WTC11 (cell line): Measurements from ENCODE around the gene SLC38A1.

ENCODE experiments used
- ATF1 ChIP-seq: sonication (generic); formaldehyde crosslinking; IDR thresholded peaks from 2 replicates; pipeline ENCODE4 v1.8.1; 2023; ENCODE audit warnings: mild to moderate bottlenecking, moderate library complexity, missing genetic modification reagents
- CREB1 ChIP-seq: sonication (generic); formaldehyde crosslinking; IDR thresholded peaks from 2 replicates; pipeline ENCODE4 v1.8.0; 2023; ENCODE audit warnings: mild to moderate bottlenecking, missing genetic modification reagents
- CREM ChIP-seq: sonication (generic); formaldehyde crosslinking; IDR thresholded peaks from 2 replicates; pipeline ENCODE4 v1.8.1; 2022; ENCODE audit warnings: mild to moderate bottlenecking, missing genetic modification reagents, moderate library complexity
- SMAD3 ChIP-seq: sonication (generic); formaldehyde crosslinking; IDR thresholded peaks from 2 replicates; pipeline ENCODE4 v1.8.0; 2022; ENCODE audit warnings: missing genetic modification reagents, mild to moderate bottlenecking, borderline replicate concordance
- SP1 ChIP-seq: sonication (generic); formaldehyde crosslinking; conservative IDR thresholded peaks from 2 replicates; pipeline ENCODE4 v1.8.1; 2022; ENCODE audit warnings: missing genetic modification reagents
- TCF7 ChIP-seq: sonication (generic); formaldehyde crosslinking; IDR thresholded peaks from 2 replicates; pipeline ENCODE4 v1.8.0; 2022; ENCODE audit warnings: mild to moderate bottlenecking, low read depth, missing genetic modification reagents, moderate library complexity
- TF ChIP-seq, protein P1 (sequence below): sonication (generic); formaldehyde crosslinking; IDR thresholded peaks from 2 replicates; pipeline ENCODE4 v1.8.0; 2022; ENCODE audit warnings: missing genetic modification reagents
- TF ChIP-seq, protein P2 (sequence below): fragments of 200-600 bp; IDR thresholded peaks from 2 replicates; pipeline ENCODE4 v1.8.0; 2022; ENCODE audit warnings: antibody characterized with exemption
- TF ChIP-seq, protein P3 (sequence below): sonication (generic); formaldehyde crosslinking; IDR thresholded peaks from 2 replicates; pipeline ENCODE4 v1.8.1; 2022; ENCODE audit warnings: low read depth, mild to moderate bottlenecking, moderate library complexity, missing genetic modification reagents, borderline replicate concordance
- TF ChIP-seq, protein P4 (sequence below): sonication (generic); formaldehyde crosslinking; IDR thresholded peaks from 2 replicates; pipeline ENCODE4 v1.8.0; 2022; ENCODE audit warnings: mild to moderate bottlenecking, missing genetic modification reagents
- TF ChIP-seq, protein P5 (sequence below): sonication (generic); formaldehyde crosslinking; IDR thresholded peaks from 2 replicates; pipeline ENCODE4 v1.8.0; 2022; ENCODE audit warnings: mild to moderate bottlenecking, missing genetic modification reagents
- TF ChIP-seq, protein P6 (sequence below): sonication (generic); formaldehyde crosslinking; conservative IDR thresholded peaks from 2 replicates; pipeline ENCODE4 v1.8.1; 2023; ENCODE audit warnings: mild to moderate bottlenecking, low read depth, missing genetic modification reagents, moderate library complexity

DNA sequence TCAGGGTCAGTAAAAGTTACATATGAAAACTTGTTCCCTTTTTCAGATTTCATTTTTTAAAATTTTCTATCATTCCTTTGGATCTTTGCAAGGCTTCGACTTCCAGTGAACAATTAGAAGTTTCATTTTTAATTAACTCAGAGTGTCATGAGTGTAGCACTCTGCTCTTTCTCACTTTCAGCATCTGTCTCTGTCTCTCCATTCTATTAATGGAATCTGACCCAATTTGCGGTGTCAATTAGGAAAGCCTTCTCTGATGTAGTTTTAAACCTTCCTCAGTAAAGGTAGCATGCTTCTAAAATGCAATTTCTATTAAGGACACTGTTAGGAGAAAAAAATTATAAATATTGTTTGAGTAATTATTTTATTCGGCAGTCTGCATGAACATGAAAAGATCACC is 68.3 kb downstream of the SLC38A1 start:
- TF ChIP-seq CREM (no peak), ATF1 (CRISPR knock-in tag) (no peak), SMAD3 (CRISPR knock-in tag) (no peak), TCF7 (CRISPR knock-in tag) (no peak), CREB1 (CRISPR knock-in tag) (no peak), SP1 (CRISPR knock-in tag) (no peak)
- TF ChIP-seq, protein P1, sequence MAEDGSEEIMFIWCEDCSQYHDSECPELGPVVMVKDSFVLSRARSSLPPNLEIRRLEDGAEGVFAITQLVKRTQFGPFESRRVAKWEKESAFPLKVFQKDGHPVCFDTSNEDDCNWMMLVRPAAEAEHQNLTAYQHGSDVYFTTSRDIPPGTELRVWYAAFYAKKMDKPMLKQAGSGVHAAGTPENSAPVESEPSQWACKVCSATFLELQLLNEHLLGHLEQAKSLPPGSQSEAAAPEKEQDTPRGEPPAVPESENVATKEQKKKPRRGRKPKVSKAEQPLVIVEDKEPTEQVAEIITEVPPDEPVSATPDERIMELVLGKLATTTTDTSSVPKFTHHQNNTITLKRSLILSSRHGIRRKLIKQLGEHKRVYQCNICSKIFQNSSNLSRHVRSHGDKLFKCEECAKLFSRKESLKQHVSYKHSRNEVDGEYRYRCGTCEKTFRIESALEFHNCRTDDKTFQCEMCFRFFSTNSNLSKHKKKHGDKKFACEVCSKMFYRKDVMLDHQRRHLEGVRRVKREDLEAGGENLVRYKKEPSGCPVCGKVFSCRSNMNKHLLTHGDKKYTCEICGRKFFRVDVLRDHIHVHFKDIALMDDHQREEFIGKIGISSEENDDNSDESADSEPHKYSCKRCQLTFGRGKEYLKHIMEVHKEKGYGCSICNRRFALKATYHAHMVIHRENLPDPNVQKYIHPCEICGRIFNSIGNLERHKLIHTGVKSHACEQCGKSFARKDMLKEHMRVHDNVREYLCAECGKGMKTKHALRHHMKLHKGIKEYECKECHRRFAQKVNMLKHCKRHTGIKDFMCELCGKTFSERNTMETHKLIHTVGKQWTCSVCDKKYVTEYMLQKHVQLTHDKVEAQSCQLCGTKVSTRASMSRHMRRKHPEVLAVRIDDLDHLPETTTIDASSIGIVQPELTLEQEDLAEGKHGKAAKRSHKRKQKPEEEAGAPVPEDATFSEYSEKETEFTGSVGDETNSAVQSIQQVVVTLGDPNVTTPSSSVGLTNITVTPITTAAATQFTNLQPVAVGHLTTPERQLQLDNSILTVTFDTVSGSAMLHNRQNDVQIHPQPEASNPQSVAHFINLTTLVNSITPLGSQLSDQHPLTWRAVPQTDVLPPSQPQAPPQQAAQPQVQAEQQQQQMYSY (CRISPR knock-in tag): no peak
- TF ChIP-seq, protein P2, sequence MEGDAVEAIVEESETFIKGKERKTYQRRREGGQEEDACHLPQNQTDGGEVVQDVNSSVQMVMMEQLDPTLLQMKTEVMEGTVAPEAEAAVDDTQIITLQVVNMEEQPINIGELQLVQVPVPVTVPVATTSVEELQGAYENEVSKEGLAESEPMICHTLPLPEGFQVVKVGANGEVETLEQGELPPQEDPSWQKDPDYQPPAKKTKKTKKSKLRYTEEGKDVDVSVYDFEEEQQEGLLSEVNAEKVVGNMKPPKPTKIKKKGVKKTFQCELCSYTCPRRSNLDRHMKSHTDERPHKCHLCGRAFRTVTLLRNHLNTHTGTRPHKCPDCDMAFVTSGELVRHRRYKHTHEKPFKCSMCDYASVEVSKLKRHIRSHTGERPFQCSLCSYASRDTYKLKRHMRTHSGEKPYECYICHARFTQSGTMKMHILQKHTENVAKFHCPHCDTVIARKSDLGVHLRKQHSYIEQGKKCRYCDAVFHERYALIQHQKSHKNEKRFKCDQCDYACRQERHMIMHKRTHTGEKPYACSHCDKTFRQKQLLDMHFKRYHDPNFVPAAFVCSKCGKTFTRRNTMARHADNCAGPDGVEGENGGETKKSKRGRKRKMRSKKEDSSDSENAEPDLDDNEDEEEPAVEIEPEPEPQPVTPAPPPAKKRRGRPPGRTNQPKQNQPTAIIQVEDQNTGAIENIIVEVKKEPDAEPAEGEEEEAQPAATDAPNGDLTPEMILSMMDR: no peak
- TF ChIP-seq, protein P3, sequence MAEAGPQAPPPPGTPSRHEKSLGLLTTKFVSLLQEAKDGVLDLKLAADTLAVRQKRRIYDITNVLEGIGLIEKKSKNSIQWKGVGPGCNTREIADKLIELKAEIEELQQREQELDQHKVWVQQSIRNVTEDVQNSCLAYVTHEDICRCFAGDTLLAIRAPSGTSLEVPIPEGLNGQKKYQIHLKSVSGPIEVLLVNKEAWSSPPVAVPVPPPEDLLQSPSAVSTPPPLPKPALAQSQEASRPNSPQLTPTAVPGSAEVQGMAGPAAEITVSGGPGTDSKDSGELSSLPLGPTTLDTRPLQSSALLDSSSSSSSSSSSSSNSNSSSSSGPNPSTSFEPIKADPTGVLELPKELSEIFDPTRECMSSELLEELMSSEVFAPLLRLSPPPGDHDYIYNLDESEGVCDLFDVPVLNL (CRISPR knock-in tag): no peak
- TF ChIP-seq, protein P4, sequence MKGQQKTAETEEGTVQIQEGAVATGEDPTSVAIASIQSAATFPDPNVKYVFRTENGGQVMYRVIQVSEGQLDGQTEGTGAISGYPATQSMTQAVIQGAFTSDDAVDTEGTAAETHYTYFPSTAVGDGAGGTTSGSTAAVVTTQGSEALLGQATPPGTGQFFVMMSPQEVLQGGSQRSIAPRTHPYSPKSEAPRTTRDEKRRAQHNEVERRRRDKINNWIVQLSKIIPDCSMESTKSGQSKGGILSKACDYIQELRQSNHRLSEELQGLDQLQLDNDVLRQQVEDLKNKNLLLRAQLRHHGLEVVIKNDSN (CRISPR knock-in tag): no peak
- TF ChIP-seq, protein P5, sequence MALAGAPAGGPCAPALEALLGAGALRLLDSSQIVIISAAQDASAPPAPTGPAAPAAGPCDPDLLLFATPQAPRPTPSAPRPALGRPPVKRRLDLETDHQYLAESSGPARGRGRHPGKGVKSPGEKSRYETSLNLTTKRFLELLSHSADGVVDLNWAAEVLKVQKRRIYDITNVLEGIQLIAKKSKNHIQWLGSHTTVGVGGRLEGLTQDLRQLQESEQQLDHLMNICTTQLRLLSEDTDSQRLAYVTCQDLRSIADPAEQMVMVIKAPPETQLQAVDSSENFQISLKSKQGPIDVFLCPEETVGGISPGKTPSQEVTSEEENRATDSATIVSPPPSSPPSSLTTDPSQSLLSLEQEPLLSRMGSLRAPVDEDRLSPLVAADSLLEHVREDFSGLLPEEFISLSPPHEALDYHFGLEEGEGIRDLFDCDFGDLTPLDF: no peak
- TF ChIP-seq, protein P6, sequence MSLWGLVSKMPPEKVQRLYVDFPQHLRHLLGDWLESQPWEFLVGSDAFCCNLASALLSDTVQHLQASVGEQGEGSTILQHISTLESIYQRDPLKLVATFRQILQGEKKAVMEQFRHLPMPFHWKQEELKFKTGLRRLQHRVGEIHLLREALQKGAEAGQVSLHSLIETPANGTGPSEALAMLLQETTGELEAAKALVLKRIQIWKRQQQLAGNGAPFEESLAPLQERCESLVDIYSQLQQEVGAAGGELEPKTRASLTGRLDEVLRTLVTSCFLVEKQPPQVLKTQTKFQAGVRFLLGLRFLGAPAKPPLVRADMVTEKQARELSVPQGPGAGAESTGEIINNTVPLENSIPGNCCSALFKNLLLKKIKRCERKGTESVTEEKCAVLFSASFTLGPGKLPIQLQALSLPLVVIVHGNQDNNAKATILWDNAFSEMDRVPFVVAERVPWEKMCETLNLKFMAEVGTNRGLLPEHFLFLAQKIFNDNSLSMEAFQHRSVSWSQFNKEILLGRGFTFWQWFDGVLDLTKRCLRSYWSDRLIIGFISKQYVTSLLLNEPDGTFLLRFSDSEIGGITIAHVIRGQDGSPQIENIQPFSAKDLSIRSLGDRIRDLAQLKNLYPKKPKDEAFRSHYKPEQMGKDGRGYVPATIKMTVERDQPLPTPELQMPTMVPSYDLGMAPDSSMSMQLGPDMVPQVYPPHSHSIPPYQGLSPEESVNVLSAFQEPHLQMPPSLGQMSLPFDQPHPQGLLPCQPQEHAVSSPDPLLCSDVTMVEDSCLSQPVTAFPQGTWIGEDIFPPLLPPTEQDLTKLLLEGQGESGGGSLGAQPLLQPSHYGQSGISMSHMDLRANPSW (CRISPR knock-in tag): no peak
